Putamen (tissue), 1 donor: ENCODE data around the gene SYP.
"Not testable (repeated sequence)": the region's sequence is repeated elsewhere in the genome, so short reads cannot be mapped to it uniquely, and the experiment has no call there.

Experiments used
- DNase-seq: peaks from one replicate; pipeline ENCODE4 v3.0.0-alpha.2; 2016; ENCODE audit warnings: low spot score

Gene SYP

DNA sequence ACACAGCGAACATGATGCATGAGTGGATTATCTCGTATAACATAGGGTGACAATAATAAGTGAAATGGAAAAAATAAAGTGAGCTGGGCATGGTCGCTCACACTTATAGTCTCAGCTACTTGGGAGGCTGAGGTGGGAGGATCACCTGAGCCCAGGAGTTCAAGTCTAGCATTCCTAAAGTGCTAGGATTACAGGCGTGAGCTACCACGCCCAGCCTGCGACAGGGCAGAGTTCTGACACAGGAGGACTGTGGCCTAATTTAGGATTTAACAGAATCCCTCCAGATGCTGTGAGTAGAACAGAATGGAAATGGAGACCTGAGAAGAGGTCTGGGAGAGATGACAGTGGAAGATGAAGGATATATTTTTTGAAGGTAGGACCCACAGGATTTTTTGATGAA is 10.4 kb downstream of the SYP start:
- no peak for DNase-seq

DNA sequence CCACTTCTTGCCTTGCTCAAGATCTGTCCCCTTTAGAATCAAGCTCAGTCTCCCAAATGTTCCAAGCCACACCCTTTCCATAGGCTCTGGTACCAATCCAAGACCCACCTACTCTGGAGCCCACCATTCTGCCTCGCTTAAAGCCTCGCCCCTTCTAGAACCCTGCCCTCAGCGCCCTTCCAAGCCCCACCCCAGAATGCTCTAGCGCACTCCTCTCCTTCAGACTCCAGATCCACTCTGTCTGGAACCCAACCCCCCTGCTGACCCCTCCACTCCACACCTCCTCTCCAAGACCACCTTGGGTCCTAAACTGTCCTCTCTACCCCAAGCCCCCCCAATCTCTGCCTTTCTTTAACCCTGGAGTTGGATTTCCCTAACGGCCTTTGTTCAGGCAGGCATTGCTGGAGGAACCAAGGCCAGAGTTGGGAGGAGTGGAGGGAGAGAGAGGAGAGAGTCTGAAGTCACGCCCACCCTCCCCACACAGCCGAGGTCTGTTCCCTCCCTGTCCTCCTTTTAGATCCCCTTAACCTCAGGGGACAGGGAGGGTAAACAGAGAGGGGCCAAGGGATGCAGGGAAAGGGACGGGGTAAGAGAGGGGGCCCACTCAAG is 11.4 kb downstream of the SYP start:
- DNase-seq: no peak

DNA sequence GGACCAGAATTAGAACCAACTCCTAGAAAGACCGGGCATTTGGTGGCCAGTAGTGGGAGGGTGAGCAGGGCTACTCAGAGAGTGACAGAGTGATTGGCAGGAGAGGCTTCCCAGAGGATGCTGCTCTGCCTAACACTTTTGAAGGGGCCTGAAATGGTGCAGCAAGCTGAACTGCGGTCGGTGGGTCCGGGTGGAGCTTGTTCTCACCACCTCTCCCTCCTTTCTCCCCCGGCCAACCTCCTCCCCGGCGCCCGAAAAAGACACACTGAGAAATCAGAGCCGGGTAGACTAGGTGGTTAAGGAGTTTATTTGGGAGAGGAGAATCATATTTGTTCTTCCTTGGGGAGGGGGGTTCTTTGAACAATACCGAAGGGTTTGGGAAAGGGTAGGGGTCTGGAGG is 12.5 kb downstream of the SYP start:
- no peak for DNase-seq

DNA sequence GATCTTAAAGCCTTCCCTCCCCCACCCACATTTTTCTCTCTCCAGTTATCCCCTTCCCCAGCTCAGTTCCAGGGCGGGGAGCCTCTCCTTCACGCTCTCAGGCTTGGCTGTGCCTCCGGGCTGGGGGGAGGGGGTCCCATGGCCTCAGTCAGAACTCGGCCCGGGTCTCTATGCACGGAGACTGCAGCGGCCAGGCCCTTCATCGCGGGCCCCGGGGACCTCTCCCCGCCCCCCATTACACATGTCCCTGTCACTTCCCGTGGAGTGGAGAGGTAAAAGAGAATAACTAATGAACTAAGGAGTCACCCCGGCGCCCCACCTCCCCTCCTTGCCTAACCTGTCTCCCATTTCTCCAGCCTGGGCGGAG is 13.0 kb downstream of the SYP start:
- no peak for DNase-seq

DNA sequence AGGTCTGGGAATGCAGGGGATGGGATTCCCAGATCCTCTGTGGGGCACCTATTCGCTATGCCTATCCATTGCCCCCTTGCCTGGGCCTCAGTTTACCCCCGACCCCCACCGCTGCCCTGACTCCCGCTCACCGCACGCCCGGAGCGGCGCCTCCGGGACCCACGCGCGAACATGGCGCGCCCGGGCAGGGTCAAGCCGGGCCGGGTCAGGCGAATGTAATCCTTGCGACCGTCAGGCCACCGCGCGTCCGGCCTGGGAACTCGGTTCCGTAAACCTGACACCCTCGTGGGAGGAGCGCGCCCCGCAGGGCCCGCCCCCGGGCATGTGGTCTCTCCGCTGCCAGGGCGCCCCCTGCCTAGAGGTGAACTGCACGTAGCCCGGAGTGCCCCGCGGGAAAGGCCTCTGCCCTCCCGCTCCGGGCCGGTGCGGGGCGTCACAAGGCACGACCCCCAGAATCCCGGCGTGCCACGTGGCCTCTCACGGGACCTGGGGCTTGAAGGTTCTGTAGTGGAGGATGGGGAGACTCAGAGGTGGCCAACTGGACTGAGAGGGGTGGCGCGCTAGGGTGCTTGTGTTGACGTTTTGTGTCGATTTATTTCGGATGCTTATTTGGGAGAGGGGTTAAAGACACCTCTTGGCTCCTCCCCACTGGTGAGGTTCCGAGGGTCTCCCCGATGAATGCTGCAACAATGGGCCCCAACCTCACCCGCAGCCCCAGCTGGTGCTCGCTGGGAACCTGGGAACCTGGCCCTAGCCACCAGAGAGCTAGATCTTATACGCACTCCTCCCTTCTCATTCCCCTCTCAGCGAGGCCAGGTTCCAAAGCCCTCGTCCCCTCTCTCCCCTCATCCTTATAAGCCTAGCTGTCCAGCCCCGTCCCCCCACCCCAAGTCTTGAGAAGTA is 13.6 kb downstream of the SYP start, which contains the start of gene PRICKLE3:
Gene PRICKLE3, minus strand, starts transcription at position 249 of the 903 bp plus-strand sequence. Its CDS starts 76 bp downstream, at position 173.
- DNase-seq: no peak

DNA sequence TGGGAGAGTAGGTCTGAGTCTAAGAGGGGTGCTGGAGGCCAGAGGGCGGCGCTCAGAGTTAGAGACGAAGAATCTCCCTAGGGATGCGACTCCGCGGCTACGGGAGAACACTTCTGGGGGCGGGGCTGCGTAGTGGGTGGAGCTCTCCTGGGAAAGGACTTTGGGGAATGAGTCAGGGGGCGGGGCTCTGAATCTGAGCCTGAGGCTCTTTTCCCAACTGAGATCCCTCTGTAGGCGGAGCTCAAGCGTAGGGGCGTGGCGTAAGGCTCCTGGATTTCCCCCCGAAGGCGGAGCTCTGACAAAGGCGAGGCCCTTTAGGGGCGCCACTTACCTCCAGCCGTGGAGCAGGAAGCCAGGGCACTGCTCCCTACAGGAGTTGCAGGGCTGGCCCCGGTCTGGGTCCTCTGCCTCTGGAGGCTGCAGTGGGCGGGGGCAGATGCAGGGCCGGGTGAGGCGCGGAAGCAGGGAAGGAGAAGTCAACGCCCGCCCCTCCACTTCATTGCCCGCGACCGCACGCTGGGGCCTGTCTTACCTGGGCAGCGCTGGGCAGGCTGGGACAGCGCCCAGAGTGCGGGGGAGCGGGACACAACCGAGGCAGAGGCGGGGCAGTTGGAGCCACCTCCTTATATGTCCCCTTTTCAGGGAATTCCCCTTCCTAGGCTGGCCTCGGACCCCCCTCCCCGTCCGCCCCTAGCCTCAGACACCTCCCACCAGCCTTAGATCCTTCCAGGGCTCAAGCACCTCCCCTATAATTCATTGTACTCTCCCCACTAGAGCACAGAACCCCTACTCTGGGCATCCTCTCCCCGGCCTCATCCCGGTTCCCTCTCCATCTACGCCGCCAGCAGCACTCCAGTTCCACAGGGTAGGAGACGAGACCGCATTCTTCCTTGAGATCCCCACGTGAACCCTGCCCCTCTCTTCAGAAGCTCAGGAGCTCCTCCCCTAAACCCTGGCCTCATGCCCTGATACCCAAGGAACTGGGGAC is 15.4 kb downstream of the SYP start:
- peak; percentile 58 for DNase-seq

DNA sequence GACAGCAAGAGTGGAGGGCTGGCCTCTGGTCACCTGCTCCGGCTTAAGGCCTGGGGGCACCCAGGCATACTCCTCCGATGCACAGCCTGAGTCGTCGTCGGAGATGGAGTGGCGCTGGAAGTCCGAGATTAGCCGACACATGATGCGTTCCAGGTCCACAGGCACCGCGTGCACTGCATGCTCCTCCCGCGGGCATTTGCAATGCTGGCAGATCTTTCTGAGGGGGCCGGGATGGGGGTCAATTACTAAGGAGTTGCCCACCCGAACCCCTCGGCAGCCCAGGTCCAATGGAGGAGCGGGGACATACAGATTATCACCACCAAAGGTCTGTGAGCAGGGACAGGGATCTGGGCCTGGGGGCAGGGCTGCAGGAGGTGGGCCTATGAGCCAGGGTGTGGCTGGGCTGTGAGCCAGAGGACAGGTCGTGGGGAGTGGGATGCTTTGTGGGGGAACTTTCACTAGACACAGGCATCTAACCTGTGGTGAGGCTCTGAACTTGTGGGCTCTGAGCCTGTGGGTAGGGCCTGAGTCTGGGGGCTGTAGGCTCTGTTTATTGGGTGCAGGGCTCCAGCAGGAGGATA is 16.2 kb downstream of the SYP start:
- no peak for DNase-seq

DNA sequence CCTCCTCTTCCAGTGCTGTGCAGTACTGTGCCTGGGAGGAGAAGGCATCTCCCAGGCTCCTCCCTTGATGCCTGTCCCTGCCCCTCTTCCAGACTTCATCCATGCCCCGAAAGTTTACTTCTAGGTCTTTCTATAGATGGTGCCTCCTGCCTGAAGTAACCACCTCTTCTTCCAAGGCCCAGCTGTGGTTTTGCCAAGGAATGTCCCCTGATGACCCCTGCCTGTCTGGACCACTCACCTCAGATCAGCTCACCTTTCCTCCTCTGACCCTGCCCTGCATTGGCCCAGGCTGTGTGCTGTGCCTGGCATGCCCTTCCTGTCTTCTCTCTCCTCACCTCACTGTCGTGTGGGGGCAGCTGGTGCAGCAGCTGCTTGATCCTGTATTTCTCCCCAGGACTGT is 20.6 kb downstream of the SYP start:
- no peak for DNase-seq

DNA sequence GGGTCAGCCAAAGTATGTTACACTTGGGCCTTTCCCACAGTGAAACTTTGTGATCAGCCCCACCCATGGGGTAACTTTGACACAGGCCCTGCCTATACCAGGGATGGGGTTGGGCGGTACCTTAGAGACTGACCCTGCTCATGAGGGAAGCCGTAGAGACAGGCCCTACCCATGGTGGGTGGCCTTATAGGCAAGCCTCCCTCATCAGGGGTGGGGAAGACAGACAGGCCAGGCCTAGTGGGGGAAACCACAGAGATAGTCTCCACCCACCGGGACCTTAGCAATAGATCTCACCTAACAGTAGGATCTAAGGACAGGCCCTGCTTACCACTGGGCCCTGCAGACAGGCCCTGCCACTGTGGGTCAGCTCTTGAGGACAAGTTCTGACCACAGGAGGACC is 21.5 kb downstream of the SYP start:
- DNase-seq: no peak

DNA sequence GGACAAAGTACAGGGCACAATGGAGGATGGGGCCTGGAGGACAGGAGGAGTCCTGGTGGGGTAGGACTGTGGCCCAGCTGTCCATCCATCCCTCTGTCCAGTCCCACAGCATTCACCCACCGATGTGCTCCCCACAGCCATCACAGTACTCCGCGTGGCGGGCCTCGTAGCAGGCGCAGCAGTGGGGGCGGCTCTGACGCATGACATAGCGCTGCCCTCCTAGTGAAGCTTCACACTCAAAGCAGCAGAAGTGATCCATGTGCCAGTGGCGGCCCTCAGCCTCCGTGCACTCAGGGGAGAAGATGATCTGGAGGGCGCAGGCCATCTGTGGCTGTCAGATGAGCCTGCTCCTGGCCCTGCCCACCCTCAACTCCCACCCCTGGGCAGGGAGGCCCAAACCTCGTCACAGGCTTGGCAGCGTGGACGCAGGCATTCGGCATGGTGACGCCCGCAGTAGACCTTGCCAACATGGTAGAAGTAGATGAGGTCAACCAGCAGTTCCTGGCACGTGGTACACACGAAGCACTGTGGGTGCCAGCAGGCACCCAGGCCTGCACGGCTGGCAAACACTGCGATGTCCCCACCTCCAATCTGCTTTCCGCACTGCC is 22.0 kb downstream of the SYP start:
- DNase-seq: no peak

DNA sequence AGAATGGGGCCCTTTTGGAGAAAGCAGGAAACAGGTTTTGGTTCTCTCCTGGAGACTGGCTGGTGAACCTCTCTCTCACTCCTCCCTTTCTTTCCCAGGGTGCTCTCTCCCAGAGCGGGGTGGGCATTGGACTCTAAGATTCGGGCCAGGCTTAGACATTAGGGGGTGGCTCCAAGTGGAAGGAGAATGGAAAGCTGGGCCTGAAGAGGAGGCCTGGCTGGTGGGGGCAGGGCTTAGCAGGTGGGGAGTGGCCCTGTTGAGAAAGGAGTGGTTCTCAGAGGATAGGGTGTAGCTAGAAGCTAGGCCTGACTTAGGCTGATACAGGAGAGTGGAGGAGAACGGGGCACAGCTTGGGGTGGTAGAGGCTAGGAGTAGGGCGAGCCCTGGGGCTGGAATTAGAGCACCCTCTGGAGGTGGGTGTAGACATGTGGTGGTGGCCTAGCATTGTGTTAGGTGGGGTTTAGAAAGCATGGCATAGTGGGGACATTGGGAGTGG is 22.6 kb downstream of the SYP start:
- DNase-seq: no peak

DNA sequence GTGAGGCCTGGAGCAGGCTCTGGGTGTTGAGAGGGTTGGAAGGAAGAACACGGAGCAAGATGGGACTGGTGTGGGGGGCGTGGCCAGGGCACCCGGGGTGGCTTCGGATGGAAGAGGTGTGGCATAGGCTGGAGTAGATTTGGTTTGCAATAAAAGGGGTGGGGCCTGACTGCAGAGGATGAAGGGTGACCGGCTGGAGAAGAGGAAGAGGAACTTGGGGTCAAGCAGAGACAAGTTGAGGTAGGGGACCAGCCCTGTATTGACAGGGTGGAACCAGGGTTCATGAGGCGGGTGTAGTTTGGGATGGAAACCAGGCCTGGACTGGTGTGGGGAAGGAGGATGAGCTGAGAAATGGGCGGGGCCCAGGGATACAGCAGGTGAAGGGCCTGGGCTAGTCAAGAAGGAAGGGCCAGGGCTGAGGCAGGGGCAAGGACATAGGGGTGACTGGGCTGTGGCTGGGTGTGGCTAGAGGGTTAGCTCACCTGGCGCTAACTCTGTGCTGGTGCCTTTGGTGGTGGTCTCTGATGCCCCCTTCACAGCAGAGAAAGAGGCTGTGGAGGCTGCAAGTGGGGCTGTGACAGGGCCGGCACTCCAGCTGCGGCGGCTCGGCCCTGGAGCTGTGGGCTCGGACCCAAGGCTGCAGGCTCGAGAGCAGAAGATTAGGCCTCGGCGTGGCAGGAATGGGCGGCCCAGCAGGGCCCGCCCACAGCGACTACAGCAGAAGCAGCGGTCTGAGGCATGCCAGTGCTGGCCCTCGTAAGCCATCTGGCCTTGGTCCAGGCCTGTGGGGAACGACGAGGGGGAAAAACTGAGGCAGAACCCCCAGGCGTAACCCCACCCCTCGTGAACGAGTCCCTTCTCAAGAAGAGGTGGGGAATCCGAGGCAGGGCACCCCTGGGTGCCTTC is 23.3 kb downstream of the SYP start:
- no peak for DNase-seq

DNA sequence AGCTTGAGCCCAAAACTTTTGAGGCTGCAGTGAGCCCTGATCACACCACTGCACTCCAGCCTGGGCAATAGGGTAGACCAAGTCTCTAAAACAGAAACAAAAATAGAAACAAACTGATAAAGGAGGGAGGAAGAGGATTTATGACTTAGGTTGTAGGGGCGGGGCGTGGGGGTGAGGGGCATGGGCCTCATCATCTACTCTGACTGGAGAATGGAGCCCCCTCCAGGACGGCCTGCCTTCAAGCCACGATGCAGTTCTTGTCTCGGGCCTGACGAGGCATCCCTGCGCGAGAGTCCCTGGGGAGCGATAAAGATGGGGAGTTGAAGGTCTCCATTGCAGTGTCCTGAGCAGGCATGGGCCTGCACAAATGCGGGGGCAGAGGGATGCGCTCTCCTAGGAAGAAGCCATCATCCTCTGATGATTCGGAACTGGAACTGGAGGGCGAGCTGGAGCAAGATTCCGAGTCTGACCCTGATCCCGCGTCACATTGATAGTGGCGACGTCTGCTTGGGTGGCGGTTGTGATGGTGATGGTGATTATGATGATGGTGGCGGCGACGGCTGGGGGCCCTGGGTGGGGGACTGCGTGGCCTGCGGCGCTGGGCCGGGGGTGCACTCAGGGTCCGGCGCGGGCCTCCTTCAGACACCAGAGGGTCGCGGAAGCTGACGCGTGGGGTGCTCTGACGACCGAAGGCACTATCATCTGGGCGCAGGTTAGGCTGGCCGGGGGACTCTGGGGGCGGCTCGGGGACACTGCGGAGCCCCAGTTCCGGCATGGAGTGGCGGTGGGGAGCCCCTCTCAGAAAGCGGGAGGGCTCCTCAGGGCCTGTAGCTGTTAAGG is 24.3 kb downstream of the SYP start:
- DNase-seq: no peak

DNA sequence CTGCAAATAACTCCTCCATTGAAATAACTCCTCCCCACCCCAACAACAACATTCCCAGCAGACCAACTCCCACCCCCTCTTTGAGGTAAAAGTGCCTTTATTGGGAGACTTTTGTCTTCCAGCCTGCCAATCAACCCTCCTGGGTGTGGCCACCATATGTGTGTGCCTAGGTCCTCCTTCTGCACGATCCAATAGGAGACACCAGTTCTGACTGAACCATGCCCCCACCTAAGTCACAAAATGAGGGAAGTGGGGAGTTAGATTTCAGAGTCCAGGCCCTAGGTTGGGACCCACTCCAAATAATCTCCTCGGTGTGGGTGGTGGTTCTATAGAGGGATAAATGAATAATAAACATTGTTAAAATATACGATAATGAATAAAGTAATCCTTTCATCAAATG is 25.3 kb downstream of the SYP start:
- no peak for DNase-seq

DNA sequence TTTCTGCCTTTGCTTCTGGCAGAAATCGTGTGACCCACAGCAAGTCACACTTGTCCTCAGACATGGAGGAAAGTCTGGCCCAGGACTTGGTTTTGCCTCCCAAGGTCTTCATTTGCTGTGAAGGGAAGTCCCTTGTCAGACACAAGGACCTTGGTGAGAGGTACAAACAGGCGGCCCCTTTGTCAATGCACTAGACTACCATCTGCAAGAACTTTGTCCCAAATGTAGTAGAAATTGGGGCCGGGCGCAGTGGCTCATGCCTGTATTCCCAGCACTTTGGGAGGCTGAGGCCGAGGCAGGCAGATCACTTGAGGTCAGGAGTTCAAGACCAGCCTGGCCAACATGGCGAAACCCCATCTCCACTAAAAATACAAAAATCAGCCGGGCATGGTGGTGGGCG is 26.4 kb downstream of the SYP start:
- not testable (repeated sequence) for DNase-seq

DNA sequence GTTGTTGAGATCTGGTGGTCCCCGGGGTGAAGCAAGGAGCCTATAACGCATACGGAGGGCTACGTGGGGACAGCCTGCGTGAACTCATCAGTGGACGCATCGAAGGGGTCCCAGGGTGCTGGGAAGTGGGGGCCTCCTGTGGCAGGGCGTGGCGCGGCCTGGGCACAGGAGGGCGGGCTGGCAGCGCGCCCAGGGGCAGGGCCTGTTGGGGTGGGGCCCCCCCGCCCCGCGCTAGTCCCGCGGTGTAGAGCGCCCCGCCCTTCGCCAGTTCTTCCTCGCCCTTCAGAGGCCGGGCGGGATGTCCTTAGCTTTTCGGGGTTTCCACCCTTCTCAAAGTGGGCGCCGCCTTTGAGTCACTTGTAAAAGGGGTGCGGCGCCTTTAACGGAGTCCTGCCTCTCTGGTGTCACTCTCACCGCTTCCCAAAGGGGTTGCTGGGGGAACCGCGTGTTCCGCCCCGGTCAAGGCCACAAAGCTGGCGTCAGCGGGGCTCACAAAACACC is 27.7 kb downstream of the SYP start:
- no peak for DNase-seq

DNA sequence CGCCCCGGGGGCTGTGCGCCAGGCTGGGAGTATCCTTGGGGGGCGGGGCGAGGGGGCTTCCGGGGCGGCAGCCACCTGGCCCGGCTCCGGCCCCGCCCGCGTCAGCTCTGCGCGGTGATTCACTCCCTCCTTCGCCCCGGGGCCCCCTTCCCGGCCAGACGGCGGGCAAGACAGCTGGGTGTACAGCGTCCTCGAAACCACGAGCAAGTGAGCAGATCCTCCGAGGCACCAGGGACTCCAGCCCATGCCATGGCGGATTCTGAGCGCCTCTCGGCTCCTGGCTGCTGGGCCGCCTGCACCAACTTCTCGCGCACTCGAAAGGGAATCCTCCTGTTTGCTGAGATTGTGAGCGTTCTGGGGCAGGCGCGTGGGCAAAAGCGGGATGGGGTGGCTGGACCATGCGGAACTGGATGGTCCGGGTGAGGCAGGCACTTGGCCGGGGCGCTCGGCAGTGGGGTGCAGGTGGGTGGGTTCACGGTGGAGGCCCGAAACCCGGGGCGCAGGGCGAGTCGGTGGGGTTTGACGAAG is 28.2 kb downstream of the SYP start, which contains the start of gene PLP2:
Gene PLP2, plus strand, starts transcription at position 147 of the 528 bp plus-strand sequence. Its CDS starts 103 bp downstream, at position 250.
- DNase-seq: no peak

DNA sequence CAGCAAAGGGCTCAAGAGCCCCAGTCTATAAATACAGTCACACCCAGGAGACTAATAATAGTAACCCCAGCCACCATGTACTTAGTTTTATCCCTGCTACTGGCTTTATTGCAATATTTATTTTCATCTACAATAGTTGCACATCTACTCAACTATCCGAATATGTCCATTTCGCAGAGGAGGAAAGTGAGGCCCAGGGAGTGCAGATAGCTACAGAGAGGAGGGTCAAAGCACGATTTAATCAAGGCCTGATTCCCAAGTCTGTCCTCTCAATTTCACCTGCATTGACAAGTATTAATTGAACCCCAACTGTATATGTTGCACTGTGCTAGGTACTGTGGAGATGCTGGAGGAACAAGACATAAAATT is 32.3 kb downstream of the SYP start:
- DNase-seq: no peak
